ENCODE results near the gene FBXL22. TPM values are rescaled to one million over a fixed set of nuclear protein-coding genes. Genes with fewer than 3 reads are reported as not detected.

FBXL22 gene
- total RNA-seq, result 10 to 100 TPM; 17.7 to 36.8 TPM
- long read RNA-seq, donor 1, transcript FBXL22-204 (2 exons, 729 nt), result major isoform, 6 of 24 reads
- long read RNA-seq, donor 1, partial matches to known transcripts, result 4 of 24 reads
- long read RNA-seq, donor 1, other reads (novel, unspliced or antisense), result 11 of 24 reads
- long read RNA-seq, donor 2, partial matches to known transcripts, result 0 of 5 reads
- long read RNA-seq, donor 2, other reads (novel, unspliced or antisense), result 0 of 5 reads

GRCh38 chr15:63597038-63597790 is at the start of gene FBXL22:
Gene FBXL22 (plus strand): TSS chr15:63597387. CDS start chr15:63597393, 6 bp downstream.
- no peak for DNase-seq (ENCODE audit: low spot score)

GRCh38 chr15:63551400-63551799 is 45.8 kb upstream of the FBXL22 start:
- DNase-seq (ENCODE audit: low spot score), result no peak
- intact Hi-C loops (cut with DNase I), result loop anchor here in 1 of 2 donors (10.0 kb wide), 1 partner anchor 47 kb away; the partner anchor contains the start of gene USP3

More at GRCh38 chr15:63597038-63597790, at the start of gene FBXL22:
- intact Hi-C loops (cut with DNase I), result loop anchor here in 1 of 2 donors (5.0 kb wide), 1 partner anchor 95 kb away; the partner anchor contains the start of gene USP3

- DNase-seq (ENCODE audit: low spot score), result no peak
- intact Hi-C loops (cut with DNase I), result loop anchor here in 1 of 2 donors (10.0 kb wide), 1 partner anchor 49 kb away; the partner anchor contains the start of gene USP3
Observed at GRCh38 chr15:63553388-63553791, 43.8 kb upstream of the FBXL22 start.

- intact Hi-C loops (cut with DNase I), result loop anchor here in 1 of 2 donors (10.0 kb wide), 1 partner anchor 50 kb away; the partner anchor contains the start of gene USP3
- DNase-seq (ENCODE audit: low spot score), result no peak
Observed at GRCh38 chr15:63554337-63554927, 42.8 kb upstream of the FBXL22 start.

- intact Hi-C loops (cut with DNase I), result loop anchor here in 1 of 2 donors (10.0 kb wide), 1 partner anchor 51 kb away; the partner anchor contains the start of gene USP3
Observed at GRCh38 chr15:63555507-63555906, 41.7 kb upstream of the FBXL22 start.

GRCh38 chr15:63556246-63556645 is 40.9 kb upstream of the FBXL22 start:
- intact Hi-C loops (cut with DNase I), result loop anchor here in 1 of 2 donors (10.0 kb wide), 1 partner anchor 51 kb away; the partner anchor contains the start of gene USP3
- DNase-seq (ENCODE audit: low spot score), result no peak

More at GRCh38 chr15:63555507-63555906, 41.7 kb upstream of the FBXL22 start:
- DNase-seq (ENCODE audit: low spot score), result no peak

- intact Hi-C loops (cut with DNase I), result loop anchor here in 1 of 2 donors (10.0 kb wide), 1 partner anchor 52 kb away; the partner anchor contains the start of gene USP3
- DNase-seq (ENCODE audit: low spot score), result no peak
Observed at GRCh38 chr15:63556736-63557135, 40.5 kb upstream of the FBXL22 start.

GRCh38 chr15:63559753-63560152 is 37.4 kb upstream of the FBXL22 start:
- DNase-seq (ENCODE audit: low spot score), result no peak
- intact Hi-C loops (cut with DNase I), result loop anchor here in 1 of 2 donors (10.0 kb wide), 1 partner anchor 55 kb away; the partner anchor contains the start of gene USP3

- intact Hi-C loops (cut with DNase I), result no loop called here
- no peak for DNase-seq (ENCODE audit: low spot score)
Observed at GRCh38 chr15:63560741-63561448, 36.3 kb upstream of the FBXL22 start.

- intact Hi-C loops (cut with DNase I), result no loop called here
- no peak for DNase-seq (ENCODE audit: low spot score)
Observed at GRCh38 chr15:63564093-63564492, 33.1 kb upstream of the FBXL22 start.

- intact Hi-C loops (cut with DNase I), result no loop called here
- no peak for DNase-seq (ENCODE audit: low spot score)
Observed at GRCh38 chr15:63565536-63566186, 31.5 kb upstream of the FBXL22 start.

GRCh38 chr15:63572749-63573464 is 24.3 kb upstream of the FBXL22 start:
- intact Hi-C loops (cut with DNase I), result no loop called here
- no peak for DNase-seq (ENCODE audit: low spot score)

GRCh38 chr15:63573533-63573932 is 23.7 kb upstream of the FBXL22 start:
- intact Hi-C loops (cut with DNase I), result no loop called here
- no peak for DNase-seq (ENCODE audit: low spot score)

- DNase-seq (ENCODE audit: low spot score), result no peak
- intact Hi-C loops (cut with DNase I), result no loop called here
Observed at GRCh38 chr15:63575312-63575711, 21.9 kb upstream of the FBXL22 start.

GRCh38 chr15:63576441-63576840 is 20.7 kb upstream of the FBXL22 start:
- DNase-seq (ENCODE audit: low spot score), result no peak
- intact Hi-C loops (cut with DNase I), result no loop called here

GRCh38 chr15:63582179-63582578 is 15.0 kb upstream of the FBXL22 start:
- no peak for DNase-seq (ENCODE audit: low spot score)
- intact Hi-C loops (cut with DNase I), result no loop called here

GRCh38 chr15:63582718-63583426 is 14.3 kb upstream of the FBXL22 start:
- no peak for DNase-seq (ENCODE audit: low spot score)
- intact Hi-C loops (cut with DNase I), result no loop called here

Measured in posterior vena cava (tissue), 2 donors.